ENCODE data around the gene PBRM1. TPM values are rescaled to one million over a fixed set of nuclear protein-coding genes. Genes with fewer than 3 reads are reported as not detected.
A peak's percentile ranks its signal among the peaks of the same experiment; 100 is the strongest.

PBRM1 gene
- total RNA-seq, 2 experiments from 2014 or later = 75.7 to 91.1 TPM

GRCh38 chr3:52609316-52609815, 76.3 kb downstream of the PBRM1 start:
- peaks cover 96% of the 10 kb centered on the region for H3K36me3 ChIP-seq (ENCODE audit: insufficient read depth, low read length)
- BruUV-seq (replicated peaks) = TSS peak; percentile 58
- CTCF ChIA-PET (ENCODE audit: unreplicated experiment) = interaction anchor here (0.5 kb wide), 1 partner anchor 74 kb away, joined by 3 read pairs; no protein-coding TSS in a partner anchor

DNA sequence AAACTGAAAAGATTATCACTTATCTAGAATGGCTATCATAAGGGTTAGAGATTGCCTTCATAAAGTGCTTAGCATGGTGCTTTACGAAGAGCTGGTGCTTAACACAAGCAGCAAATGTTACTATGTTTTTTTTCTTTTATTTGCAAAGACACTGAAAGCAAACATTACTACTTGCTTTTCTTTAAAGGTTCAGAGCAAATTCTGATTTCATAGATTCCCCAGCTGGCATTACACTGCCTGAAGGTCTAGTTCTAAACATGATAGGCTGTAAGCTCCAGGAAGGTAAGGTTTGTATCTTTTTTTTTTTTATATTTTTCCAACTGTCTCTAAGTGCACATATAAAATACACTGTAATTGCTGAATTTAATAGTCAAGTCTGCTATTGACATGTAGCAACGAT, 77.4 kb downstream of the PBRM1 start:
- H2AFZ ChIP-seq (ENCODE audit: low read length) = no peak overlapping the region
- ChIA-PET CTCF (ENCODE audit: unreplicated experiment) (no interaction called here), POLR2A (interaction anchor here (0.6 to 0.7 kb wide), 2 partner anchors 40 to 383 kb away, joined by 3 read pairs; partner anchors contain the start of gene TLR9)
- H3K4me1 ChIP-seq (ENCODE audit: insufficient read depth, low read length, poor library complexity, severe bottlenecking) = no peaks in the 10 kb centered on the region
- intact Hi-C loops (cut with micrococcal nuclease; ENCODE audit: unreplicated experiment) = no loop called here
- BruUV-seq (replicated peaks) = no TSS peak
- no peaks in the 10 kb centered on the region for H3K9me2 ChIP-seq (ENCODE audit: insufficient read depth, low read length)
- no peaks in the 10 kb centered on the region for H3K9me3 ChIP-seq (ENCODE audit: low read length)
- no peaks in the 10 kb centered on the region for H3K79me2 ChIP-seq (ENCODE audit: insufficient read depth, low read depth, low read length)
- H3K4me3 ChIP-seq (ENCODE audit: low read depth, low read length, poor library complexity, severe bottlenecking) = no peak overlapping the region
- H3K27ac ChIP-seq (ENCODE audit: low read depth, low read length, poor library complexity, severe bottlenecking) = no peak overlapping the region
- TF ChIP-seq EZH2phosphoT487 (IDR thresholded peaks at IDR 0.05; ENCODE audit: borderline replicate concordance, low read depth, low read length) (no peak), CTCF (conservative IDR thresholded peaks at IDR 0.05; ENCODE audit: low read length) (no peak)
- no peak for DNase-seq (ENCODE audit: low spot score)
- peaks cover 97% of the 10 kb centered on the region for H3K36me3 ChIP-seq (ENCODE audit: insufficient read depth, low read length)
- no peak overlapping the region for H3K4me2 ChIP-seq (ENCODE audit: low read length)
- H4K20me1 ChIP-seq (ENCODE audit: insufficient read depth, low read length) = no peaks in the 10 kb centered on the region

More at GRCh38 chr3:52609316-52609815, 76.3 kb downstream of the PBRM1 start:
- H3K9me3 ChIP-seq (ENCODE audit: low read length) = no peaks in the 10 kb centered on the region
- POLR2A ChIA-PET = interaction anchor here (0.7 to 1.2 kb wide), 2 partner anchors 17 to 41 kb away, joined by 3 to 4 read pairs; no protein-coding TSS in a partner anchor
- H3K79me2 ChIP-seq (ENCODE audit: insufficient read depth, low read depth, low read length) = no peaks in the 10 kb centered on the region
- DNase-seq (ENCODE audit: low spot score) = no peak
- no peaks in the 10 kb centered on the region for H3K9me2 ChIP-seq (ENCODE audit: insufficient read depth, low read length)
- H4K20me1 ChIP-seq (ENCODE audit: insufficient read depth, low read length) = no peaks in the 10 kb centered on the region
- no peak overlapping the region for H2AFZ ChIP-seq (ENCODE audit: low read length)
- TF ChIP-seq EZH2phosphoT487 (IDR thresholded peaks at IDR 0.05; ENCODE audit: borderline replicate concordance, low read depth, low read length) = no peak
- TF ChIP-seq CTCF (conservative IDR thresholded peaks at IDR 0.05; ENCODE audit: low read length) = no peak
- H3K4me3 ChIP-seq (ENCODE audit: low read depth, low read length, poor library complexity, severe bottlenecking) = no peak overlapping the region
- no peak overlapping the region for H3K27ac ChIP-seq (ENCODE audit: low read depth, low read length, poor library complexity, severe bottlenecking)
- no peak overlapping the region for H3K4me2 ChIP-seq (ENCODE audit: low read length)
- intact Hi-C loops (cut with micrococcal nuclease; ENCODE audit: unreplicated experiment) = no loop called here
- H3K4me1 ChIP-seq (ENCODE audit: insufficient read depth, low read length, poor library complexity, severe bottlenecking) = no peaks in the 10 kb centered on the region

DNA sequence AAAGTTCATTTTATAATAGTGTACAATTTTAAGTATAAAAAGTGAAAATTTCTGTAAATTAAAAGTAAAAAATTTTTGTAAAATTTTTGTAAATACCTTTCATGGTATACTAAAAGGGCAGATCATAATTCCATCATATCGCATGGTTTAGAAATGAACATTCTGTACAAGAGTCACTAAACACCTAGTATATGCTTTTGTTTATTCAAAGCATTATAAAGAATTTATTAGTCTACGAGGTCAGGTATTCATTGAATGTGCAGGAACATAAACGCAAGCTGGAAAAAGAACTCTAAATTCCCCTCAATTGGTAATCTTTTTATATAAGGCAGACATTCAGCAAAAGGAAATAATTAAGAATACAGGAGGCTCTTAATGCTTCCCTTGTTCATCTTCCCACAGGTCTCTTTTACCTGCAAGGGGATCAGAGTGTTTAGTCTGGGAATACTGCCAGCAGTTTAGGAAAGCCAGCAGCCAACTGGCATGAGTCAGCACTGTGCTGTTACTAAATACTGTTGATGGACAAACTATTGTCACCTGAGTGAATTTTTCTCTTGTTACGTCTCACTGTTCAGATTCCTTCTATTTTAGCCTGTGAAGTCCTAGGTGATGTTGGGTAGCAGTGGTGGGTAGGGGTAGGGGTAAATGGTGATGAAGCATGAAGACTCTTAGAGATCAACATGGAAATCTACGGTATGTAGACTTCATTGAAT, 79.2 kb downstream of the PBRM1 start:
- Histone ChIP-seq H3K9me3 (ENCODE audit: low read length) (no peaks in the 10 kb centered on the region), H3K79me2 (ENCODE audit: insufficient read depth, low read depth, low read length) (no peaks in the 10 kb centered on the region), H3K27ac (ENCODE audit: low read depth, low read length, poor library complexity, severe bottlenecking) (no peak overlapping the region), H3K36me3 (ENCODE audit: insufficient read depth, low read length) (peaks cover 97% of the 10 kb centered on the region), H3K4me1 (ENCODE audit: insufficient read depth, low read length, poor library complexity, severe bottlenecking) (no peaks in the 10 kb centered on the region), H2AFZ (ENCODE audit: low read length) (no peak overlapping the region), H3K4me2 (ENCODE audit: low read length) (no peak overlapping the region), H4K20me1 (ENCODE audit: insufficient read depth, low read length) (no peaks in the 10 kb centered on the region), H3K9me2 (ENCODE audit: insufficient read depth, low read length) (no peaks in the 10 kb centered on the region), H3K4me3 (ENCODE audit: low read depth, low read length, poor library complexity, severe bottlenecking) (no peak overlapping the region)
- DNase-seq (ENCODE audit: low spot score) = no peak
- no TSS peak for BruUV-seq (replicated peaks)
- TF ChIP-seq CTCF (conservative IDR thresholded peaks at IDR 0.05; ENCODE audit: low read length) (no peak), EZH2phosphoT487 (IDR thresholded peaks at IDR 0.05; ENCODE audit: borderline replicate concordance, low read depth, low read length) (no peak)
- ChIA-PET CTCF (ENCODE audit: unreplicated experiment) (no interaction called here), POLR2A (interaction anchor here (0.7 to 1.2 kb wide), 3 partner anchors 20 to 644 kb away, joined by 3 to 4 read pairs (median 3); no protein-coding TSS in a partner anchor)
- intact Hi-C loops (cut with micrococcal nuclease; ENCODE audit: unreplicated experiment) = no loop called here
